ENCODE measurements around the gene NRG2. TPM values are rescaled to one million over a fixed set of nuclear protein-coding genes. Genes with fewer than 3 reads are reported as not detected.

The NRG2 gene
- total and polyA plus RNA-seq, 2 experiments from 2014 or later: 0.05 TPM; not detected in 1

GRCh38 chr5:139867109-139867508 lies 176.0 kb downstream of the NRG2 start:
- Histone ChIP-seq H3K9me2 (ENCODE audit: insufficient read depth) (no peaks in the 10 kb centered on the region), H3F3A (ENCODE audit: insufficient read depth) (no peaks in the 10 kb centered on the region), H3K9ac (no peak overlapping the region), H2AFZ (no peak overlapping the region), H4K20me1 (ENCODE audit: insufficient read depth) (no peaks in the 10 kb centered on the region), H3K4me3 (no peak overlapping the region), H3K79me2 (ENCODE audit: insufficient read depth) (no peaks in the 10 kb centered on the region), H3K9me3 (ENCODE audit: low read depth) (no peaks in the 10 kb centered on the region), H3K27ac (no peak overlapping the region), H3K36me3 (ENCODE audit: low read depth) (no peaks in the 10 kb centered on the region), H3K4me1 (ENCODE audit: insufficient read depth) (no peaks in the 10 kb centered on the region), H3K4me2 (ENCODE audit: unreplicated experiment) (no peak overlapping the region), H3K27me3 (replicated peaks; ENCODE audit: insufficient read depth) (peaks cover 13% of the 10 kb centered on the region)
- in situ Hi-C loops (cut with MboI): no loop called here
- TF ChIP-seq EZH2phosphoT487 (IDR thresholded peaks at IDR 0.05; ENCODE audit: insufficient read depth, low read depth): no peak
- no peak for TF ChIP-seq EZH2 (IDR thresholded peaks at IDR 0.05; ENCODE audit: insufficient read depth, poor library complexity, severe bottlenecking)
- WGBS, 2 experiments (ENCODE audit: low coverage in 1 of 2, low lambda C conversion rate in 2 of 2, missing lambda C conversion rate in 2 of 2): 13 to 15% methylated on average over 2 of the region's 2 CpGs
- DNase-seq: no peak

- no peaks in the 10 kb centered on the region for H3K79me2 ChIP-seq (ENCODE audit: insufficient read depth)
- H3K4me1 ChIP-seq (ENCODE audit: insufficient read depth): no peaks in the 10 kb centered on the region
- no peaks in the 10 kb centered on the region for H3F3A ChIP-seq (ENCODE audit: insufficient read depth)
- DNase-seq: no peak
- no peaks in the 10 kb centered on the region for H4K20me1 ChIP-seq (ENCODE audit: insufficient read depth)
- H3K4me2 ChIP-seq (ENCODE audit: unreplicated experiment): no peak overlapping the region
- H3K4me3 ChIP-seq: no peak overlapping the region
- no peaks in the 10 kb centered on the region for H3K9me3 ChIP-seq (ENCODE audit: low read depth)
- no peak overlapping the region for H3K9ac ChIP-seq
- TF ChIP-seq EZH2phosphoT487 (IDR thresholded peaks at IDR 0.05; ENCODE audit: insufficient read depth, low read depth) (no peak), EZH2 (IDR thresholded peaks at IDR 0.05; ENCODE audit: insufficient read depth, poor library complexity, severe bottlenecking) (no peak)
- in situ Hi-C loops (cut with MboI): no loop called here
- 47 to 51% methylated on average over 12 of the region's 12 CpGs for WGBS, 2 experiments (ENCODE audit: low coverage in 1 of 2, low lambda C conversion rate in 2 of 2, missing lambda C conversion rate in 2 of 2)
- no peak overlapping the region for H3K27ac ChIP-seq
- H2AFZ ChIP-seq: no peak overlapping the region
- H3K27me3 ChIP-seq (replicated peaks; ENCODE audit: insufficient read depth): peaks cover 13% of the 10 kb centered on the region
- H3K9me2 ChIP-seq (ENCODE audit: insufficient read depth): no peaks in the 10 kb centered on the region
- H3K36me3 ChIP-seq (ENCODE audit: low read depth): no peaks in the 10 kb centered on the region
Observed at GRCh38 chr5:139864716-139865483, 178.2 kb downstream of the NRG2 start.

GRCh38 chr5:139863855-139864558 lies 179.1 kb downstream of the NRG2 start:
- H3F3A ChIP-seq (ENCODE audit: insufficient read depth): no peaks in the 10 kb centered on the region
- peak; percentile 72 for DNase-seq
- H3K4me3 ChIP-seq: no peak overlapping the region
- H3K4me2 ChIP-seq (ENCODE audit: unreplicated experiment): no peak overlapping the region
- H3K79me2 ChIP-seq (ENCODE audit: insufficient read depth): no peaks in the 10 kb centered on the region
- no peak overlapping the region for H3K27ac ChIP-seq
- no peak for TF ChIP-seq EZH2 (IDR thresholded peaks at IDR 0.05; ENCODE audit: insufficient read depth, poor library complexity, severe bottlenecking)
- TF ChIP-seq EZH2phosphoT487 (IDR thresholded peaks at IDR 0.05; ENCODE audit: insufficient read depth, low read depth): no peak
- no peaks in the 10 kb centered on the region for H3K36me3 ChIP-seq (ENCODE audit: low read depth)
- in situ Hi-C loops (cut with MboI): no loop called here
- H3K27me3 ChIP-seq (replicated peaks; ENCODE audit: insufficient read depth): peaks cover 9% of the 10 kb centered on the region
- H3K9me2 ChIP-seq (ENCODE audit: insufficient read depth): no peaks in the 10 kb centered on the region
- no peaks in the 10 kb centered on the region for H3K9me3 ChIP-seq (ENCODE audit: low read depth)
- WGBS, 2 experiments (ENCODE audit: low coverage in 1 of 2, low lambda C conversion rate in 2 of 2, missing lambda C conversion rate in 2 of 2): 11 to 13% methylated on average over 5 of the region's 5 CpGs
- no peak overlapping the region for H3K9ac ChIP-seq
- H2AFZ ChIP-seq: no peak overlapping the region
- no peaks in the 10 kb centered on the region for H3K4me1 ChIP-seq (ENCODE audit: insufficient read depth)
- H4K20me1 ChIP-seq (ENCODE audit: insufficient read depth): no peaks in the 10 kb centered on the region

- TF ChIP-seq EZH2phosphoT487 (IDR thresholded peaks at IDR 0.05; ENCODE audit: insufficient read depth, low read depth) (no peak), EZH2 (IDR thresholded peaks at IDR 0.05; ENCODE audit: insufficient read depth, poor library complexity, severe bottlenecking) (no peak)
Observed at GRCh38 chr5:139863361-139863760, 179.7 kb downstream of the NRG2 start.

More at GRCh38 chr5:139863361-139863760, 179.7 kb downstream of the NRG2 start:
- peaks cover 9% of the 10 kb centered on the region for H3K27me3 ChIP-seq (replicated peaks; ENCODE audit: insufficient read depth)
- in situ Hi-C loops (cut with MboI): no loop called here
- H4K20me1 ChIP-seq (ENCODE audit: insufficient read depth): no peaks in the 10 kb centered on the region
- 17 to 20% methylated on average over 9 of the region's 9 CpGs for WGBS, 2 experiments (ENCODE audit: low coverage in 1 of 2, low lambda C conversion rate in 2 of 2, missing lambda C conversion rate in 2 of 2)
- no peak overlapping the region for H3K27ac ChIP-seq
- H2AFZ ChIP-seq: no peak overlapping the region
- no peaks in the 10 kb centered on the region for H3K79me2 ChIP-seq (ENCODE audit: insufficient read depth)
- no peak overlapping the region for H3K4me2 ChIP-seq (ENCODE audit: unreplicated experiment)
- H3K9ac ChIP-seq: no peak overlapping the region
- H3K36me3 ChIP-seq (ENCODE audit: low read depth): no peaks in the 10 kb centered on the region
- peak; percentile 46 for DNase-seq
- H3K4me3 ChIP-seq: no peak overlapping the region
- H3K9me2 ChIP-seq (ENCODE audit: insufficient read depth): no peaks in the 10 kb centered on the region
- H3K4me1 ChIP-seq (ENCODE audit: insufficient read depth): no peaks in the 10 kb centered on the region
- no peaks in the 10 kb centered on the region for H3F3A ChIP-seq (ENCODE audit: insufficient read depth)
- no peaks in the 10 kb centered on the region for H3K9me3 ChIP-seq (ENCODE audit: low read depth)
